Myocyte (in vitro differentiated cells): Measurements from ENCODE around the gene RAP1GAP. TPM values are rescaled to one million over a fixed set of nuclear protein-coding genes. Genes with fewer than 3 reads are reported as not detected.
"Not testable (repeated sequence)": the region's sequence is repeated elsewhere in the genome, so short reads cannot be mapped to it uniquely, and the experiment has no call there.

Experiments
- DNase-seq: peaks from one replicate; pipeline ENCODE4 v3.0.0-alpha.2; 2012; ENCODE audit warnings: low read depth
- total RNA-seq: library from RNA; depleted of rRNA; stranded (reverse); fragments of >200 nt; gene quantifications from 2 replicates; pipeline ENCODE4 v1.2.3, GENCODE V29; 2014

Gene RAP1GAP
- total RNA-seq, 1 donor from 2014 or later: 0.21 TPM

- DNase-seq: no peak
These were observed 23.6 kb downstream of the RAP1GAP start for GRCh38 chr1:21645550-21645949.

- DNase-seq: peak; percentile 8
These were observed 24.3 kb downstream of the RAP1GAP start for GRCh38 chr1:21644906-21645305.

GRCh38 chr1:21644348-21644747 is 24.8 kb downstream of the RAP1GAP start:
- no peak for DNase-seq

GRCh38 chr1:21643624-21644023 is 25.5 kb downstream of the RAP1GAP start:
- no peak for DNase-seq

- DNase-seq: no peak
These were observed 27.0 kb downstream of the RAP1GAP start for GRCh38 chr1:21641967-21642739.

GRCh38 chr1:21641537-21641936 is 27.6 kb downstream of the RAP1GAP start:
- DNase-seq: no peak

GRCh38 chr1:21641076-21641475 is 28.1 kb downstream of the RAP1GAP start:
- no peak for DNase-seq

GRCh38 chr1:21640653-21641052 is 28.5 kb downstream of the RAP1GAP start:
- no peak for DNase-seq

- DNase-seq: no peak
These were observed 29.5 kb downstream of the RAP1GAP start for GRCh38 chr1:21639594-21640041.

GRCh38 chr1:21638531-21639341 is 30.4 kb downstream of the RAP1GAP start:
- DNase-seq: peak; percentile 57

- DNase-seq: no peak
These were observed 31.6 kb downstream of the RAP1GAP start for GRCh38 chr1:21637514-21637913.

GRCh38 chr1:21636029-21636428 is 33.1 kb downstream of the RAP1GAP start:
- no peak for DNase-seq

- DNase-seq: no peak
These were observed 34.2 kb downstream of the RAP1GAP start for GRCh38 chr1:21634806-21635535.

GRCh38 chr1:21633992-21634805 is 35.0 kb downstream of the RAP1GAP start:
- no peak for DNase-seq

- no peak for DNase-seq
These were observed 35.9 kb downstream of the RAP1GAP start for GRCh38 chr1:21633141-21633755.

GRCh38 chr1:21631944-21632887 is 36.9 kb downstream of the RAP1GAP start:
- no peak for DNase-seq

GRCh38 chr1:21631590-21631943 is 37.6 kb downstream of the RAP1GAP start:
- DNase-seq: not testable (repeated sequence)

- DNase-seq: peak; percentile 49
These were observed 38.4 kb downstream of the RAP1GAP start for GRCh38 chr1:21630571-21631343.

- DNase-seq: no peak
These were observed 39.2 kb downstream of the RAP1GAP start for GRCh38 chr1:21629971-21630370.
